Measurements from ENCODE around the gene ARHGAP1.

Gene ARHGAP1

GRCh38 chr11:46700241-46701077 is at the start of gene ARHGAP1, which contains the start of gene ZNF408:
Gene ARHGAP1, minus strand, starts transcription at chr11:46700619. Its CDS starts 4,512 bp downstream, at chr11:46696107.
Gene ZNF408, plus strand, starts transcription at chr11:46701031. Its CDS starts 17 bp downstream, at chr11:46701048.
- DNase-seq (ENCODE audit: low read depth) = peak; percentile 99

GRCh38 chr11:46747150-46747549 is 46.7 kb upstream of the ARHGAP1 start:
- no peak for DNase-seq (ENCODE audit: low read depth)

- no peak for DNase-seq (ENCODE audit: low read depth)
Measured at GRCh38 chr11:46745995-46746394, 45.6 kb upstream of the ARHGAP1 start.

GRCh38 chr11:46745328-46745727 is 44.9 kb upstream of the ARHGAP1 start:
- DNase-seq (ENCODE audit: low read depth) = no peak

GRCh38 chr11:46743693-46744339 is 43.4 kb upstream of the ARHGAP1 start:
- no peak for DNase-seq (ENCODE audit: low read depth)

- DNase-seq (ENCODE audit: low read depth) = no peak
Measured at GRCh38 chr11:46743043-46743442, 42.6 kb upstream of the ARHGAP1 start.

- DNase-seq (ENCODE audit: low read depth) = no peak
Measured at GRCh38 chr11:46741600-46742484, 41.4 kb upstream of the ARHGAP1 start.

GRCh38 chr11:46738887-46739286 is 38.5 kb upstream of the ARHGAP1 start:
- no peak for DNase-seq (ENCODE audit: low read depth)

GRCh38 chr11:46737699-46738098 is 37.3 kb upstream of the ARHGAP1 start:
- no peak for DNase-seq (ENCODE audit: low read depth)

GRCh38 chr11:46736615-46737014 is 36.2 kb upstream of the ARHGAP1 start:
- no peak for DNase-seq (ENCODE audit: low read depth)

- DNase-seq (ENCODE audit: low read depth) = no peak
Measured at GRCh38 chr11:46736146-46736545, 35.7 kb upstream of the ARHGAP1 start.

GRCh38 chr11:46733234-46733633 is 32.8 kb upstream of the ARHGAP1 start:
- DNase-seq (ENCODE audit: low read depth) = no peak

GRCh38 chr11:46731545-46731944 is 31.1 kb upstream of the ARHGAP1 start:
- DNase-seq (ENCODE audit: low read depth) = no peak

- DNase-seq (ENCODE audit: low read depth) = no peak
Measured at GRCh38 chr11:46729110-46730027, 28.9 kb upstream of the ARHGAP1 start.

GRCh38 chr11:46728659-46729040 is 28.2 kb upstream of the ARHGAP1 start:
- no peak for DNase-seq (ENCODE audit: low read depth)

- DNase-seq (ENCODE audit: low read depth) = no peak
Measured at GRCh38 chr11:46727952-46728658, 27.7 kb upstream of the ARHGAP1 start.

- DNase-seq (ENCODE audit: low read depth) = no peak
Measured at GRCh38 chr11:46726206-46726862, 25.9 kb upstream of the ARHGAP1 start.

- no peak for DNase-seq (ENCODE audit: low read depth)
Measured at GRCh38 chr11:46725338-46726205, 25.2 kb upstream of the ARHGAP1 start.

- DNase-seq (ENCODE audit: low read depth) = no peak
Measured at GRCh38 chr11:46724088-46724487, 23.7 kb upstream of the ARHGAP1 start.

Measured in activated T-cell treated with anti-CD3 and anti-CD28 coated beads for 24 hours (primary cell).